ENCODE measurements around the gene ADGRL3.

DNA sequence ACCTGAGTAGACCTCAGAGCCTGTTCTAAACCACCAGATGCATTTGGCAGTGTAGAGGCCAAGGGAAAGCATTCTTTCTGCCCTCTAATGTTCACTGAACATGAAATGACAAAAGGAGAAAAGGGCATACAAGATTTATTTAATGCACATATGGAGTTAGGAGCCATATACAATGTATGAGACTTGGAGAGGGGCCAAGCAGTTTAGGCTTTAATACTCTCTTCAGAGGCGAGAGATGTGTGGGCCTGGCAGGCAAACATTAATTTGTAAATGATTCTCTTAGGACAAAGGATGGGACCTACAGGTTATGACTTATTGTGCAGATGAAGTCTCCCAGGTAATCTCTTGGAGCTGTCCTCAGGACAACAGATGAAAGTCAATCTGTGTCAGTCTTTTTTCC is 631.9 kb downstream of the ADGRL3 start:
- TF ChIP-seq CTCF (IDR thresholded peaks at IDR 0.05), result no peak
- no peak for TF ChIP-seq POLR2AphosphoS5 (IDR thresholded peaks at IDR 0.05)
- no peak for TF ChIP-seq POLR2A (IDR thresholded peaks at IDR 0.05)
- no peak for TF ChIP-seq EP300 (IDR thresholded peaks at IDR 0.05)
